H1 (cell line): ENCODE results near the gene TSSK6. TPM values are rescaled to one million over a fixed set of nuclear protein-coding genes. Genes with fewer than 3 reads are reported as not detected.

Experiments
- CTCF ChIA-PET: fragments of 300-600 bp; sonication (Branson Sonifier 250); formaldehyde crosslinking; loops from one replicate; lab custom pipeline; 2021; ENCODE audit not compliant: partially characterized antibody; lab: Charles Lee
- POLR2A ChIA-PET: fragments of 300-600 bp; sonication (Branson Sonifier 250); formaldehyde crosslinking; loops from one replicate; lab custom pipeline; 2021; ENCODE audit warnings: inconsistent platforms; ENCODE audit not compliant: partially characterized antibody; lab: Charles Lee
- DNase-seq, 2 experiments: peaks; one replicate each; pipeline versions ENCODE4 v3.0.0 to v3.0.0-alpha.2; 2010 to 2022; ENCODE audit warnings: low spot score in 2 of 2, low read depth in 1 of 2, mixed read lengths in 1 of 2
- FAIRE-seq: peaks from 2 replicates; lab custom pipeline; 2011; peaks lifted over from hg19 to GRCh38; lab: Jason Lieb, UNC
- H2AFZ ChIP-seq: 2 replicates; pipeline ENCODE4 v1.8.1; 2012; ENCODE audit warnings: low read length, inconsistent platforms
- H2AK5ac ChIP-seq: 2 replicates; pipeline ENCODE4 v1.6.1; 2013; ENCODE audit warnings: low read depth, low read length
- H2BK120ac ChIP-seq: replicated peaks from 2 replicates; pipeline ENCODE3; 2013; ENCODE audit warnings: low read depth, low read length, inconsistent platforms
- H2BK12ac ChIP-seq: 2 replicates; pipeline ENCODE4 v1.6.1; 2013; ENCODE audit warnings: low read depth, low read length
- H2BK15ac ChIP-seq: 2 replicates; pipeline ENCODE4 v1.6.1; 2013; ENCODE audit warnings: low read length
- H2BK20ac ChIP-seq: 2 replicates; pipeline ENCODE4 v1.6.1; 2013; ENCODE audit warnings: low read length
- H2BK5ac ChIP-seq: 2 replicates; pipeline ENCODE4 v1.6.1; 2013; ENCODE audit warnings: low read depth, low read length
- H3K14ac ChIP-seq: 2 replicates; pipeline ENCODE4 v1.6.1; 2013; ENCODE audit warnings: inconsistent platforms; ENCODE audit not compliant: insufficient read length
- H3K18ac ChIP-seq: 2 replicates; pipeline ENCODE4 v1.6.1; 2013; ENCODE audit warnings: low read length; ENCODE audit errors: extremely low read depth
- H3K23ac ChIP-seq: 2 replicates; pipeline ENCODE4 v1.6.1; 2013; ENCODE audit warnings: inconsistent platforms; ENCODE audit not compliant: insufficient read length
- H3K23me2 ChIP-seq: 2 replicates; pipeline ENCODE4 v1.6.1; 2013; ENCODE audit warnings: low read depth, low read length
- H3K27ac ChIP-seq: 2 replicates; pipeline ENCODE4 v1.6.1; 2011; ENCODE audit warnings: low read depth, low read length, inconsistent platforms
- H3K27me3 ChIP-seq, 4 experiments: replicated peaks in 1 of 4; 1 replicate in 1 of 4; 2 replicates in 3 of 4; pipeline versions ENCODE4 v1.6.1 to v1.8.1; 2011 to 2013; ENCODE audit warnings: low read length in 3 of 4, mild to moderate bottlenecking in 3 of 4, inconsistent platforms in 2 of 4, mixed read lengths in 2 of 4, moderate library complexity in 1 of 4; ENCODE audit not compliant: control insufficient read depth in 3 of 4, insufficient read depth in 3 of 4; ENCODE audit errors: extremely low read depth in 1 of 4
- H3K36me3 ChIP-seq, 4 experiments: 2 replicates each; pipeline versions ENCODE4 v1.6.1 to v1.8.1; 2011 to 2013; ENCODE audit warnings: mild to moderate bottlenecking in 4 of 4, low read length in 3 of 4, moderate library complexity in 2 of 4, control low read depth in 1 of 4, inconsistent platforms in 1 of 4; ENCODE audit not compliant: insufficient read depth in 4 of 4, control insufficient read depth in 2 of 4
- H3K4ac ChIP-seq: replicated peaks from 2 replicates; pipeline ENCODE3; 2013; ENCODE audit warnings: low read length, low read depth, mixed read lengths, inconsistent platforms; ENCODE audit not compliant: insufficient read length
- H3K4me1 ChIP-seq, 4 experiments: replicated peaks in 1 of 4; 1 replicate in 1 of 4; 2 replicates in 3 of 4; pipeline versions ENCODE4 v1.6.1 to v1.8.1; 2011 to 2013; ENCODE audit warnings: low read length in 3 of 4, inconsistent platforms in 2 of 4, mixed read lengths in 1 of 4; ENCODE audit not compliant: insufficient read depth in 4 of 4, control insufficient read depth in 3 of 4
- H3K4me2 ChIP-seq, 2 experiments: 2 replicates each; pipeline versions ENCODE4 v1.6.1 to v1.8.1; 2011 to 2013; ENCODE audit warnings: low read depth in 2 of 2, low read length in 2 of 2, control low read depth in 1 of 2, inconsistent platforms in 1 of 2, mild to moderate bottlenecking in 1 of 2; ENCODE audit not compliant: insufficient read depth in 1 of 2
- H3K4me3 ChIP-seq, 4 experiments: fragments of 200-600, 300-600 bp in 1 of 4; sonication (generic), shearing (Covaris generic), sonication (Bioruptor Twin) in 1 of 4; 2 replicates each; pipeline versions ENCODE4 v1.5.1 to v1.8.1; 2011 to 2016; ENCODE audit warnings: low read length in 4 of 4, low read depth in 3 of 4, control low read depth in 2 of 4, inconsistent platforms in 2 of 4, mild to moderate bottlenecking in 2 of 4, mixed read lengths in 1 of 4, moderate library complexity in 1 of 4; ENCODE audit not compliant: insufficient read depth in 2 of 4; ENCODE audit errors: extremely low read depth in 1 of 4
- H3K56ac ChIP-seq: replicated peaks from 2 replicates; pipeline ENCODE3; 2013; ENCODE audit warnings: low read depth, mild to moderate bottlenecking, mixed read lengths, low read length, inconsistent platforms; ENCODE audit not compliant: insufficient read length
- H3K79me1 ChIP-seq: 2 replicates; pipeline ENCODE4 v1.6.1; 2013; ENCODE audit warnings: low read depth, low read length, control low read depth
- H3K79me2 ChIP-seq, 2 experiments: 2 replicates each; pipeline versions ENCODE4 v1.6.1 to v1.8.1; 2012 to 2013; ENCODE audit warnings: low read length in 2 of 2, mild to moderate bottlenecking in 2 of 2, inconsistent platforms in 1 of 2; ENCODE audit not compliant: insufficient read depth in 2 of 2, control insufficient read depth in 1 of 2
- H3K9ac ChIP-seq, 4 experiments: replicated peaks in 1 of 4; 1 replicate in 1 of 4; 2 replicates in 3 of 4; pipeline versions ENCODE4 v1.6.1 to v1.8.1; 2011 to 2013; ENCODE audit warnings: low read depth in 3 of 4, low read length in 3 of 4, control low read depth in 2 of 4, mild to moderate bottlenecking in 2 of 4, moderate library complexity in 2 of 4, inconsistent platforms in 1 of 4; ENCODE audit errors: extremely low read depth in 1 of 4
- H3K9me3 ChIP-seq, 2 experiments: 2 replicates each; pipeline versions ENCODE4 v1.6.1 to v1.8.1; 2012 to 2013; ENCODE audit warnings: mild to moderate bottlenecking in 2 of 2, moderate library complexity in 2 of 2, control low read depth in 1 of 2, inconsistent platforms in 1 of 2, low read depth in 1 of 2, low read length in 1 of 2, mixed read lengths in 1 of 2; ENCODE audit not compliant: insufficient read depth in 2 of 2
- H4K20me1 ChIP-seq, 2 experiments: replicated peaks in 1 of 2; 2 replicates each; pipeline versions ENCODE3 to v1.8.1; 2011 to 2013; ENCODE audit warnings: inconsistent platforms in 2 of 2, low read length in 2 of 2, mild to moderate bottlenecking in 1 of 2; ENCODE audit not compliant: insufficient read depth in 2 of 2, control insufficient read depth in 1 of 2
- H4K5ac ChIP-seq: 2 replicates; pipeline ENCODE4 v1.6.1; 2013; ENCODE audit warnings: low read length, low read depth, mixed read lengths, inconsistent platforms; ENCODE audit not compliant: insufficient read length
- H4K8ac ChIP-seq: 2 replicates; pipeline ENCODE4 v1.8.0; 2013; ENCODE audit warnings: mild to moderate bottlenecking, moderate library complexity, low read length, inconsistent platforms; ENCODE audit not compliant: insufficient read depth; ENCODE audit errors: extremely low read depth
- H4K91ac ChIP-seq: replicated peaks from 2 replicates; pipeline ENCODE3; 2013; ENCODE audit warnings: low read length, mixed read lengths, inconsistent platforms; ENCODE audit not compliant: insufficient read length
- CREB1 ChIP-seq: IDR thresholded peaks from 2 replicates; pipeline ENCODE4 v1.6.1; 2012; ENCODE audit warnings: inconsistent platforms
- EP300 ChIP-seq, 2 experiments: IDR thresholded peaks; 1 replicate in 1 of 2; 2 replicates in 1 of 2; pipeline ENCODE4 v1.6.1; 2011 to 2012; ENCODE audit warnings: low read depth in 2 of 2, low read length in 2 of 2, mild to moderate bottlenecking in 2 of 2, borderline replicate concordance in 1 of 2, inconsistent platforms in 1 of 2, moderate library complexity in 1 of 2
- KDM4A ChIP-seq: IDR thresholded peaks from one replicate; pipeline ENCODE4 v1.7.1; 2012; ENCODE audit warnings: low read depth, mild to moderate bottlenecking, moderate library complexity, low read length, inconsistent platforms; ENCODE audit not compliant: severe bottlenecking
- MAFK ChIP-seq: IDR thresholded peaks from 2 replicates; pipeline ENCODE4 v1.6.1; 2012; ENCODE audit warnings: low read depth, mild to moderate bottlenecking, improper control_type of control experiment, low read length
- RAD21 ChIP-seq, 2 experiments: IDR thresholded peaks in 1 of 2; conservative IDR thresholded peaks in 1 of 2; 2 replicates each; pipeline ENCODE4 v1.6.1; 2011; ENCODE audit warnings: low read depth in 2 of 2, low read length in 2 of 2, improper control_type of control experiment in 1 of 2, inconsistent platforms in 1 of 2, mild to moderate bottlenecking in 1 of 2, moderate library complexity in 1 of 2
- RBBP5 ChIP-seq: IDR thresholded peaks from 2 replicates; pipeline ENCODE4 v1.7.1; 2012; ENCODE audit warnings: low read depth, mild to moderate bottlenecking, inconsistent platforms, low read length, moderate library complexity, borderline replicate concordance
- RXRA ChIP-seq: IDR thresholded peaks from 2 replicates; pipeline ENCODE4 v1.6.1; 2011; ENCODE audit warnings: low read depth, mild to moderate bottlenecking, low read length, moderate library complexity; ENCODE audit not compliant: insufficient read depth
- SAP30 ChIP-seq: fragments of 300-600 bp; sonication (generic); IDR thresholded peaks from 2 replicates; pipeline ENCODE4 v1.7.1; 2012; ENCODE audit warnings: low read length, moderate library complexity, mild to moderate bottlenecking, inconsistent platforms; ENCODE audit not compliant: insufficient read depth, insufficient replicate concordance
- SIN3A ChIP-seq, 2 experiments: IDR thresholded peaks in 1 of 2; conservative IDR thresholded peaks in 1 of 2; 2 replicates each; pipeline ENCODE4 v1.6.1; 2011 to 2012; ENCODE audit warnings: low read length in 2 of 2, improper control_type of control experiment in 1 of 2, low read depth in 1 of 2, mild to moderate bottlenecking in 1 of 2
- SRF ChIP-seq: IDR thresholded peaks from 2 replicates; pipeline ENCODE4 v1.6.1; 2011; ENCODE audit warnings: mild to moderate bottlenecking, low read depth, low read length, moderate library complexity
- TAF7 ChIP-seq: optimal IDR thresholded peaks from 2 replicates; pipeline ENCODE3; 2011; ENCODE audit warnings: low read depth, mild to moderate bottlenecking, inconsistent platforms, low read length, moderate library complexity, borderline replicate concordance
- TCF12 ChIP-seq: IDR thresholded peaks from 2 replicates; pipeline ENCODE4 v1.6.1; 2011; ENCODE audit warnings: low read depth, mild to moderate bottlenecking, low read length
- WGBS, 2 experiments: shearing (Covaris generic) in 1 of 2; methylation state at CpG; one replicate each; pipeline versions ENCODE4 v1.1.6 to v1.1.7; 2013 to 2015; ENCODE audit warnings: low lambda C conversion rate in 2 of 2, mixed read lengths in 2 of 2, inconsistent platforms in 1 of 2, low coverage in 1 of 2, missing lambda C conversion rate in 1 of 2; ENCODE audit not compliant: insufficient replicate concordance in 2 of 2, insufficient coverage in 1 of 2, insufficient read length in 1 of 2; ENCODE audit errors: extremely low coverage in 1 of 2, missing lambda C conversion rate in 1 of 2; 5-methylcytosine and 5-hydroxymethylcytosine counted together
- polyA plus RNA-seq, 7 experiments: library from polyadenylated mRNA; depleted of rRNA in 3 of 7; stranded (reverse) in 5 of 7; unstranded in 2 of 7; fragments of >200 nt in 5 of 7; fragments of 200-250 nt in 2 of 7; gene quantifications; 1 replicate in 5 of 7; 2 replicates in 1 of 7; 4 replicates in 1 of 7; pipeline versions ENCODE4 v1.2.1 to v1.2.3, GENCODE V29; 2011 to 2013; ENCODE audit warnings: missing spikeins in 2 of 7, mixed read lengths in 2 of 7
- total RNA-seq: library from RNA; stranded (reverse); fragmentation: NEBNext Ultra II Directional; extraction: Animal tissue kit (Norgen Biotek cat#: 25700); gene quantifications from 2 replicates; pipeline ENCODE4 v1.2.1, GENCODE V29; 2021

The TSSK6 gene
- total and polyA plus RNA-seq, 2 of the 8 experiments (the other 6 are each of a cell fraction or from before 2014, with no cell fraction given), result 3.6 to 7.8 TPM

GRCh38 chr19:19510432-19510831 is 4.9 kb downstream of the TSSK6 start:
- 53% methylated on average over 6 of the region's 6 CpGs; no CpG with 5 or more reads in 1 of the 2 experiments for WGBS, 2 experiments
- ChIA-PET CTCF (interaction anchor here (1.3 to 1.8 kb wide), 2 partner anchors 20 to 44 kb away, joined by 5 to 8 read pairs; no protein-coding TSS in a partner anchor), POLR2A (interaction anchor here (0.8 to 3.2 kb wide), 7 partner anchors 11 to 146 kb away, joined by 3 to 13 read pairs (median 4); no protein-coding TSS in a partner anchor)
- Histone ChIP-seq H3K4me2 (no peak overlapping the region), H2BK20ac (no peak overlapping the region), H4K8ac (no peak overlapping the region), H3K79me1 (no peaks in the 10 kb centered on the region), H4K5ac (no peak overlapping the region), H3K18ac (no peak overlapping the region), H2AFZ (no peak overlapping the region), H2BK120ac (no peak overlapping the region), H3K23me2 (no peaks in the 10 kb centered on the region), H4K20me1 (no peaks in the 10 kb centered on the region), H3K23ac (no peak overlapping the region), H4K91ac (no peak overlapping the region), H2AK5ac (no peak overlapping the region), H3K4me3 (no peak overlapping the region), H2BK12ac (no peak overlapping the region), H3K9ac (no peak overlapping the region), H2BK5ac (no peak overlapping the region), H3K27ac (no peak overlapping the region), H3K79me2 (no peaks in the 10 kb centered on the region), H3K27me3 (no peaks in the 10 kb centered on the region; a peak in 1 of 7 replicates), H3K36me3 (peaks cover 0 to 16% (median 4%) of the 10 kb centered on the region in 4 experiments; a peak in 5 of 8 replicates), H3K9me3 (no peaks in the 10 kb centered on the region), H3K4me1 (no peaks in the 10 kb centered on the region; a peak in 1 of 7 replicates), H3K14ac (no peak overlapping the region), H3K56ac (no peak overlapping the region), H2BK15ac (no peak overlapping the region), H3K4ac (no peak overlapping the region)
- no peak for FAIRE-seq
- no peak for DNase-seq
- no peak for TF ChIP-seq RAD21 (IDR thresholded peaks at IDR 0.05 in 1 of 2, conservative IDR thresholded peaks at IDR 0.05 in 1 of 2; ENCODE audit: low read depth in 2 of 2, low read length in 2 of 2)
- TF ChIP-seq SAP30, result no peak
- no peak for TF ChIP-seq RXRA
- TF ChIP-seq MAFK, result no peak
- TF ChIP-seq SIN3A (conservative IDR thresholded peaks at IDR 0.05 in 1 of 2, IDR thresholded peaks at IDR 0.05 in 1 of 2; ENCODE audit: low read depth in 1 of 2, low read length in 2 of 2), result no peak
- TF ChIP-seq SRF, result no peak
- no peak for TF ChIP-seq KDM4A
- TF ChIP-seq CREB1, result no peak
- TF ChIP-seq TAF7, result no peak
- no peak for TF ChIP-seq EP300 (IDR thresholded peaks at IDR 0.05; ENCODE audit: borderline replicate concordance in 1 of 2, low read depth in 2 of 2, low read length in 2 of 2)
- no peak for TF ChIP-seq RBBP5
- TF ChIP-seq TCF12, result no peak
